Measurements from ENCODE around the gene PID1. TPM values are rescaled to one million over a fixed set of nuclear protein-coding genes. Genes with fewer than 3 reads are reported as not detected.
A peak's percentile ranks its signal among the peaks of the same experiment; 100 is the strongest.

The PID1 gene
- total RNA-seq = 10 to 100 TPM in 4 of 8 experiments, 1 to 10 TPM in 2, under 1 TPM in 2; 0.28 to 26.2 (median 9.8) TPM

DNA sequence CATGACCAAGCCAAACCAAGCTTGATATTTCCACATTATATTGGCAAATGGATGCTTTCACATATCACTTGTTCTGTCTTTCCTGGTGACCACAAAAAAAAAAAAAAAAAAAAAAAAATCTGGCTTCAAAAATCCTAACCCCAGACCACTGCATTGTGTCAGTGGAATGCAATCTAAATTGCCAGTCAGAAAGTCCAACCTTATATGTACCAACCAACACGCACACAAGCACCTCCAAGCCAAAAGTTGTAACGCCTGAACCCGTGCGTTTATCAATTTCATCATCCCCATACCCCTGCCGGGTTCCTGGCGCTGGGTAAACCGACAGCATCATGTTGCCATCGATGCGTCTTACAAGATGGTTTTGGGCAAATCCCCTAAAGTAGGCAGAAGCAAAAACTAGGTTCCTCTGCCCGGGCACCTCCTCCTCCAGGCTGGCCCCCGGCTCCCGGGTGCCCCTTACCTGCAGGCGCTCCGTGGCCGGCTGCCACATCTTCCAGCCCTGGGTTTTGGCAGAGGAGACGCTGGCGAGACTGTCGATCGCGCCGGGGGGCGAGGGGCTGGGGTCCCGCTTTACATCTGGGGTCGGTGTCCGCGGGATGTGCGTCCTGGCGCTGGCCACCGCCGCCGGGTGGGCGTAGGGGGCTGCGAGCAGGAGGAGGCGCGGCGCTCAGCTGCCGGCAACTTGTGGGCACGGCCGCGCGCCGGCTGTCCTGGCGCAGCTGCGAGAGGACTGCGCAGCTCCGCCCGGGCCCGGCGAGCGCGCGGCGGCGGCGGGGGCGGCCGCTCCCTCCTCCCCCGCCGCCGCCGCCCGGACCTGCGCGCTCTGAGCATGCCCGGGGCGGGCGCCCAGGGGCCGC, at the start of gene PID1:
TSS of gene PID1 (minus strand) at position 737 of the 860 bp plus-strand sequence. CDS start at position 493, 244 bp downstream.
- in situ Hi-C loops (cut with MboI; ENCODE audit: low pct_unique_long_range_greater_than_20kb in 2 of 9, low sequenced_read_pairs in 9 of 9, unreplicated experiment in 9 of 9) = loop anchor here in 2 of 9 experiments (10.0 to 25.0 kb wide), 3 partner anchors 136 to 1233 kb away; no protein-coding TSS in a partner anchor
- ATAC-seq (replicated peaks in 6 of 8) = peak; percentile 79 to 90 (median 87)
- Histone ChIP-seq H3K4me3 (peak within 1 kb of the TSS; percentile 49 to 93 (median 71)), H3K27ac (no peak within 1 kb of the TSS), H3K4me1 (replicated peaks in 1 of 2) (peaks cover 3 to 22% of the 10 kb centered on the region in 2 donors)
- WGBS, 10 experiments = 0 to 67% (median 16%) methylated on average over 1 to 10 of the region's 68 CpGs; no CpG with 5 or more reads in 2 of the 10 experiments

- Histone ChIP-seq H3K4me3 (no peak overlapping the region), H3K4me1 (replicated peaks in 1 of 2) (no peaks in the 10 kb centered on the region), H3K27ac (no peak overlapping the region)
- WGBS, 10 experiments = 20 to 100% (median 78%) methylated on average over 1 to 3 of the region's 3 CpGs
- in situ Hi-C loops (cut with MboI; ENCODE audit: low pct_unique_long_range_greater_than_20kb in 2 of 9, low sequenced_read_pairs in 9 of 9, unreplicated experiment in 9 of 9) = no loop called here
- ATAC-seq (replicated peaks in 6 of 8) = no peak
These were observed 48.5 kb upstream of the PID1 start for GRCh38 chr2:229319558-229319957.

- peak in 1 of 8 experiments; percentile 14 for ATAC-seq (replicated peaks in 6 of 8)
- Histone ChIP-seq H3K4me3 (no peak overlapping the region), H3K27ac (no peak overlapping the region), H3K4me1 (replicated peaks in 1 of 2) (no peaks in the 10 kb centered on the region)
- in situ Hi-C loops (cut with MboI; ENCODE audit: low pct_unique_long_range_greater_than_20kb in 2 of 9, low sequenced_read_pairs in 9 of 9, unreplicated experiment in 9 of 9) = no loop called here
- WGBS, 10 experiments = 49 to 92% (median 69%) methylated on average over 2 to 5 of the region's 5 CpGs; no CpG with 5 or more reads in 2 of the 10 experiments
These were observed 43.0 kb upstream of the PID1 start for GRCh38 chr2:229314117-229314516.

DNA sequence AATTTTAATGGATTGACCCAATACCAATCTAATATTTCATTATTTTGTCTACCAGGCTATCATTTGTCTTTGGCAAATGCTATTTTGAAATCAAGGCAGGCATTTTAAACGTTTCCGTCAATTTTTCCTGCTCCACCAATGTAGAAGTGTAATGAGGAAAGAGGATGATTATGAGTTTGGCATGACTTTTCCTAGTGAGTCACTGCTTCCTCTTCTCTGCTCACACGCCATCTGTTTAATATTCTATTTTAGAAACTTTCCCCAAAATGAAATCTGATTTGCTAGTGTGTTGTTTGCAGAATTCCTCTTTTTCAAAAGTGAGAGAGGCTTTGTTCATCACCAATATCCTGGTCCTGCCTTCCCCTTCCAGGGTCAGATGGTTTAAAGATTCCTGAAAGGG, 42.5 kb upstream of the PID1 start:
- in situ Hi-C loops (cut with MboI; ENCODE audit: low pct_unique_long_range_greater_than_20kb in 2 of 9, low sequenced_read_pairs in 9 of 9, unreplicated experiment in 9 of 9) = no loop called here
- WGBS, 10 experiments = 0 to 100% (median 74%) methylated on average over 1 to 3 of the region's 3 CpGs
- ATAC-seq (replicated peaks in 6 of 8) = peak in 2 of 8 experiments; percentile 53 to 71
- H3K4me3 ChIP-seq = no peak overlapping the region
- no peaks in the 10 kb centered on the region for H3K4me1 ChIP-seq (replicated peaks in 1 of 2)
- no peak overlapping the region for H3K27ac ChIP-seq

DNA sequence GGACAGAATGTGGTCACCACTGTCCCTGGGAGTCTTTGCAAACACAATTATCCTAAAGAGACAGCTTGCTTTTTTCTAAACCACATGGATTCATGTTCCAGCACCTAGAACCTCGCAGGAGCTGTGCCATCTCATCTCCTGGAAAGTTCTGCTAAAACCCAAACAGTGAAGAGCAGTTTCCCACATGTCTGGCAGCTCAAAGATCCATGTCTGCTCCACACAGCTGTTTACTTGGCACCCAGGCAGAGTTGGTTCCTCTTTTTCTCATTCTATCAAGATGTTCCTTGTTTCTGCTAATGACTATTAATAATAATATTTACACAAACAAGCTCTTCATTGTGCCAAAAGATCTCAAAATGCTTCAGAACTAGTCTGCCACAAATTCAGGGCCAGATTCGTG, 30.1 kb upstream of the PID1 start:
- ATAC-seq (replicated peaks in 6 of 8) = no peak
- Histone ChIP-seq H3K4me3 (no peak overlapping the region), H3K4me1 (replicated peaks in 1 of 2) (no peaks in the 10 kb centered on the region), H3K27ac (no peak overlapping the region)
- 0 to 68% (median 50%) methylated on average over 1 to 2 of the region's 2 CpGs; no CpG with 5 or more reads in 5 of the 10 experiments for WGBS, 10 experiments
- in situ Hi-C loops (cut with MboI; ENCODE audit: low pct_unique_long_range_greater_than_20kb in 2 of 9, low sequenced_read_pairs in 9 of 9, unreplicated experiment in 9 of 9) = no loop called here

GRCh38 chr2:229300790-229301189, 29.7 kb upstream of the PID1 start:
- 0 to 73% (median 37%) methylated on average over 1 to 3 of the region's 3 CpGs; no CpG with 5 or more reads in 1 of the 10 experiments for WGBS, 10 experiments
- H3K27ac ChIP-seq = no peak overlapping the region
- in situ Hi-C loops (cut with MboI; ENCODE audit: low pct_unique_long_range_greater_than_20kb in 2 of 9, low sequenced_read_pairs in 9 of 9, unreplicated experiment in 9 of 9) = no loop called here
- ATAC-seq (replicated peaks in 6 of 8) = peak in 1 of 8 experiments; percentile 21
- no peak overlapping the region for H3K4me3 ChIP-seq
- H3K4me1 ChIP-seq (replicated peaks in 1 of 2) = no peaks in the 10 kb centered on the region

DNA sequence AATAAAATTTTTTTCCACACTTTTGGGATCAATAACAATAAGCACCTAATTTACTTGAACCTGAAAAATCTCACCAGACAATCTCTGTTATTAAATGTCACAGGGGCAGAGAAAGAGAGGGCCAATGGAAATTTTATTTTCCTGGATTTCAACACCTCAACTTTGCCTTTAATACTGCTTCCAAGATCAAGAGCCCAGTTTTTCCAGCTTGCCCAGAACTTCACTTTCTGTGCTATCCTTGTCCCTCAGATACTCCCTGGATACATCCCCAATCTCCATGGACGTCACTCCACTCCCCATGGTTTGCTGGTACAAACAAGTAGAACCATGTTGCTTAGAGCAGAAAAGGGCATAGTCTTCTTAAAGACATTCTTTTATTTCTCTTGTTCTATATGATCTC, 29.3 kb upstream of the PID1 start:
- 0 to 67% (median 43%) methylated on average over 1 of the region's 1 CpG; no CpG with 5 or more reads in 3 of the 10 experiments for WGBS, 10 experiments
- H3K4me3 ChIP-seq = no peak overlapping the region
- in situ Hi-C loops (cut with MboI; ENCODE audit: low pct_unique_long_range_greater_than_20kb in 2 of 9, low sequenced_read_pairs in 9 of 9, unreplicated experiment in 9 of 9) = no loop called here
- no peak for ATAC-seq (replicated peaks in 6 of 8)
- H3K4me1 ChIP-seq (replicated peaks in 1 of 2) = no peaks in the 10 kb centered on the region
- H3K27ac ChIP-seq = no peak overlapping the region

GRCh38 chr2:229297247-229297646, 26.2 kb upstream of the PID1 start:
- Histone ChIP-seq H3K4me1 (replicated peaks in 1 of 2) (no peaks in the 10 kb centered on the region), H3K27ac (no peak overlapping the region), H3K4me3 (no peak overlapping the region)
- peak in 2 of 8 experiments; percentile 23 to 49 for ATAC-seq (replicated peaks in 6 of 8)
- in situ Hi-C loops (cut with MboI; ENCODE audit: low pct_unique_long_range_greater_than_20kb in 2 of 9, low sequenced_read_pairs in 9 of 9, unreplicated experiment in 9 of 9) = loop anchor here in 1 of 9 experiments (25.0 kb wide), 1 partner anchor 610 kb away; no protein-coding TSS in a partner anchor
- WGBS, 10 experiments = 0 to 60% (median 47%) methylated on average over 2 to 6 of the region's 6 CpGs; no CpG with 5 or more reads in 1 of the 10 experiments

DNA sequence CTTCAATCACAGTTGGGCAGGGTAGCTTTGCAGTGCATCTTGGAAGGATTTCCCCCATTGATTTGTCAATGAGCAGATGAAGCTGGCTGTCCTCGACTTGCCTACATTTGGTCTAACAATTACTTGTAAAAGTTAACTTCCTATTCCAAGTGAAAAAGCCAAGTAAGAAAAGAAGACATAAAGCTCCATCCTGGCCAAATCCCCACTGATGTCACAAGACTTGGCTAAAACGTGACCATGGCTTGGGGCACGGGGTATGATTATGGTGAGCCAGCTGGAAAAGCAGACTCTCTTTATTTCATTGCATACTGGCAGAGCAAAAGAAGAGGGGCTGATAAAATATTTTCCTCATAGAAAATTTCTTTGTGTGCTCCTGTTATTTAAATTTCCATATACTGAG, 25.4 kb upstream of the PID1 start:
- no peak for ATAC-seq (replicated peaks in 6 of 8)
- in situ Hi-C loops (cut with MboI; ENCODE audit: low pct_unique_long_range_greater_than_20kb in 2 of 9, low sequenced_read_pairs in 9 of 9, unreplicated experiment in 9 of 9) = loop anchor here in 1 of 9 experiments (25.0 kb wide), 1 partner anchor 609 kb away; no protein-coding TSS in a partner anchor
- Histone ChIP-seq H3K4me3 (no peak overlapping the region), H3K27ac (no peak overlapping the region), H3K4me1 (replicated peaks in 1 of 2) (no peaks in the 10 kb centered on the region)
- WGBS, 10 experiments = 5 to 90% (median 43%) methylated on average over 1 to 3 of the region's 3 CpGs; no CpG with 5 or more reads in 3 of the 10 experiments

DNA sequence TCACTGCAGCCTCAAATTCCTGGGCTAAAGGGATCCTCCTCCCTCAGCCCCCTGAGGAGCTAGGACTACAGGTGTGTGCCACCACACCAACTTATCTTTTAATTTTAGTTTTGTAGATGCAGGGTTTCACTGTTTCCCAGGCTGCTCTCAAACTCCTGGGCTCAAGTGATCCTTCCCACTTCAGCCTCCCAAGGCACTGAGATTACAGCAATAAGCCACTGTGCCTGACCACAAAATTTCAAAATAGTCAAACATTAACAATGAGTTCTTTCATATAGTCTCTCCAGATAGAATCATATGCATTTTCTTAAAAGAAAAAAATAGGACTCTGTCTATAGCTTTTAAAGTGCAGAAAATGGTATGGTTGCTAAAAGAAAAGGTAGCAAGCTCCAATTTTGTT, 24.9 kb upstream of the PID1 start:
- H3K4me3 ChIP-seq = no peak overlapping the region
- in situ Hi-C loops (cut with MboI; ENCODE audit: low pct_unique_long_range_greater_than_20kb in 2 of 9, low sequenced_read_pairs in 9 of 9, unreplicated experiment in 9 of 9) = loop anchor here in 1 of 9 experiments (25.0 kb wide), 1 partner anchor 609 kb away; no protein-coding TSS in a partner anchor
- no peaks in the 10 kb centered on the region for H3K4me1 ChIP-seq (replicated peaks in 1 of 2)
- no peak overlapping the region for H3K27ac ChIP-seq
- ATAC-seq (replicated peaks in 6 of 8) = no peak

- in situ Hi-C loops (cut with MboI; ENCODE audit: low pct_unique_long_range_greater_than_20kb in 2 of 9, low sequenced_read_pairs in 9 of 9, unreplicated experiment in 9 of 9) = loop anchor here in 1 of 9 experiments (25.0 kb wide), 1 partner anchor 601 kb away; no protein-coding TSS in a partner anchor
These were observed 16.7 kb upstream of the PID1 start for GRCh38 chr2:229287823-229288222.

DNA sequence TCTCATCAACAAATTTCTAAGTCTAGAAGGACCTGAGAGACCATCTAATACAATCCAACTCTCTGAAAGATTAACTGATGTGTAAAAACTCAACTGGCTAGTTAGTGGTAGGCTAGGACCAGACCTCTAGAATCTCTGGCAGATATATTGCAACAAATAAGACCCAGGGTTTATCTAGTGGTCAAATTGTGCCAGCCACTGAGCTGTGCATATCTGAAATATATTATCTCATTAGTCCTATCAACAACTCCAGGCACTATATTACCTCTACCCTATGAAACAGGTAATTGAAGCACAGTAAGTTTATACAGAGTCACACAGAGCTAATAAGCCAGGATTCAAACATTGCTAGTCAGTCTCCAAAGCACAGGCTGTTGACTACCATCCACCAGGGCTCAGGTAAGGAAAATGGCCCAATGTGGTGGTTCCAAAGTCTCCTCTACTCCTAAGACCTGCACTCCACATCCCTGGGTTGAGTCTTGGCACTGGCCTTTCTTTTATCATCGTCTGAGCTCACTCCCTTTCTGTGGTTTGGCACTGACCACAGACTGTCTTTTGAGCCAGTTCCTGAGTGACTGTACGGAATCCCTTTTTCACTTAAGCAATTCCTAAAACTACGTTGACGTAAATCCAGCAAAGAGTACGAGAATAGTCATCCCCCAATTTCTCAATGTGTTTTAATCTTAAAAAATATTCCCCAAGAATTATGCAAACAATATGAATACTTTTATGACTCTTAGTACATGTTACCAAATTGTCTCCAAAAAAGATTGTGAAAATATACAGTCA, 11.9 kb upstream of the PID1 start:
- peak in 2 of 8 experiments; percentile 99 to 100 for ATAC-seq (replicated peaks in 6 of 8)
- Histone ChIP-seq H3K4me1 (replicated peaks in 1 of 2) (peaks cover 4 to 11% of the 10 kb centered on the region in 2 donors), H3K27ac (no peak overlapping the region), H3K4me3 (no peak overlapping the region)
- WGBS, 10 experiments = 0 to 100% (median 45%) methylated on average over 1 to 5 of the region's 5 CpGs; no CpG with 5 or more reads in 2 of the 10 experiments
- in situ Hi-C loops (cut with MboI; ENCODE audit: low pct_unique_long_range_greater_than_20kb in 2 of 9, low sequenced_read_pairs in 9 of 9, unreplicated experiment in 9 of 9) = loop anchor here in 1 of 9 experiments (25.0 kb wide), 1 partner anchor 596 kb away; no protein-coding TSS in a partner anchor

More at GRCh38 chr2:229287823-229288222, 16.7 kb upstream of the PID1 start:
- ATAC-seq (replicated peaks in 6 of 8) = no peak
- H3K4me1 ChIP-seq (replicated peaks in 1 of 2) = no peaks in the 10 kb centered on the region
- no peak overlapping the region for H3K4me3 ChIP-seq
- WGBS, 10 experiments = 0 to 100% (median 43%) methylated on average over 1 of the region's 1 CpG
- no peak overlapping the region for H3K27ac ChIP-seq

Data from motor neuron (in vitro differentiated cells).